Forelimb muscle (tissue), 1 donor: Measurements from ENCODE around the gene TP53I13. TPM values are rescaled to one million over a fixed set of nuclear protein-coding genes. Genes with fewer than 3 reads are reported as not detected.

Experiments used
- DNase-seq: peaks from one replicate; pipeline ENCODE4 v3.0.0-alpha.2; 2013; ENCODE audit warnings: low read depth
- polyA plus RNA-seq: library from polyadenylated mRNA; unstranded; fragments of 120-200 nt; gene quantifications from one replicate; pipeline ENCODE4 v1.2.1, GENCODE V29; 2013; ENCODE audit not compliant: insufficient read length

TP53I13 gene
- polyA plus RNA-seq, 1 donor = 29.0 TPM

- DNase-seq = no peak
These were observed 13.2 kb downstream of the TP53I13 start for GRCh38 chr17:29581583-29582253.

GRCh38 chr17:29582254-29582765 lies 13.8 kb downstream of the TP53I13 start:
- DNase-seq = no peak

- DNase-seq = no peak
These were observed 14.3 kb downstream of the TP53I13 start for GRCh38 chr17:29582772-29583171.

GRCh38 chr17:29583324-29584248 lies 15.1 kb downstream of the TP53I13 start:
- no peak for DNase-seq

GRCh38 chr17:29584452-29585079 lies 16.1 kb downstream of the TP53I13 start:
- no peak for DNase-seq

- no peak for DNase-seq
These were observed 16.7 kb downstream of the TP53I13 start for GRCh38 chr17:29585080-29585751.

GRCh38 chr17:29586676-29587469 lies 18.4 kb downstream of the TP53I13 start:
- no peak for DNase-seq

- no peak for DNase-seq
These were observed 19.1 kb downstream of the TP53I13 start for GRCh38 chr17:29587591-29587990.

GRCh38 chr17:29588017-29588561 lies 19.6 kb downstream of the TP53I13 start:
- DNase-seq = no peak

- no peak for DNase-seq
These were observed 20.3 kb downstream of the TP53I13 start for GRCh38 chr17:29588562-29589411.

GRCh38 chr17:29589524-29590410 lies 21.3 kb downstream of the TP53I13 start, which contains the start of gene GIT1:
Gene GIT1, minus strand, starts transcription at chr17:29589648. Its CDS starts 270 bp downstream, at chr17:29589378.
- no peak for DNase-seq

- DNase-seq = no peak
These were observed 22.1 kb downstream of the TP53I13 start for GRCh38 chr17:29590411-29591145.

- DNase-seq = no peak
These were observed 22.7 kb downstream of the TP53I13 start for GRCh38 chr17:29591146-29591736.

GRCh38 chr17:29591737-29592608 lies 23.5 kb downstream of the TP53I13 start:
- DNase-seq = no peak

GRCh38 chr17:29592850-29593551 lies 24.5 kb downstream of the TP53I13 start, which contains the start of gene ANKRD13B:
Gene ANKRD13B, plus strand, starts transcription at chr17:29593132. Its CDS starts 490 bp downstream, at chr17:29593622.
- DNase-seq = no peak
